ENCODE measurements around the gene MAP4K3. TPM values are rescaled to one million over a fixed set of nuclear protein-coding genes. Genes with fewer than 3 reads are reported as not detected.

MAP4K3 gene
- total and polyA plus RNA-seq, 2 donors (not counting 1 experiment from before 2014, with no cell fraction given): 1.3 to 28.3 TPM

DNA sequence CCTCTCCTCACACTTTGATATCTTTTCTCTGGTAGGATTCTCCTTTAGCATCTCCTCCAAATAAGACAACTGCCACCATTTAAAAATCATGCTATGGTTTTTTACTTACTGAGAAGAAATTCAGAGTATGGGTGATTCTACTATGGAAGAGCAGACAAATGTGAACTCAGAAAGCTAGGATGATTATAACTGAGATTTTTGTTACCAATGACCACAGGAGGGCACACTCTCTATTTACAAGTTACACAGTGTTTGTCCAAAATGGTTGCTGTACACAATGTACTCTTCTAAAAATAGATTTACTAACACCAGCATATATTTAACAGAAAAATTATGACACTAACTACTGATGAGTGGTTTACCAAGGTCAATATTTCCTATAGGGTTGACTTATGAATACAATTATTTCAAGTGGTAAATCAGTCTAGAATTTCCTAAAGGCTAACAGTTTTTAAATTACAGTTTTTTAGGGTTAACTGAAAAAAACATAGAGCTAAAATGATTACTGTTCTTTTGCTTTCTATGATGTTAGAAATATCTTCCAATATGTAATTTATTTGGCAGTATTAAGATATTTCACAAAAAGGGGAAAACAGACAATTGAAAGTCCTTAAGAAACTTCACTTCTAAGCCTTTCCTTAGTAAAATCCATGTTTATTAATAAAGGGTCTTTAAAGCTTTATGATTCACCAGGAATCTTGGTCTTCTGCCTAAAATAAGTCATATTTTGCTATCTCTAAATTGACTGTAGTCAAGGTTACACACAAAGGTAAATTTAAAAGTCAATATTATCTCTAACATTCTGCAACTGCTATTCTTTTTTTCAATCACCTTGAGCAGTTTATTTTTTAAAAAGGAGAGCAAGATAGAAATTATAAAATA lies 57.2 kb downstream of the MAP4K3 start:
- intact Hi-C loops (cut with micrococcal nuclease): loop anchor here (1.0 to 5.0 kb wide), 6 partner anchors 57 to 350 kb away; partner anchors contain the start of gene MAP4K3
- ChIA-PET POLR2A (no interaction called here), CTCF (interaction anchor here (0.8 to 10.4 kb wide), 25 partner anchors 9 to 433 kb away, joined by 3 to 162 read pairs (median 4); no protein-coding TSS in a partner anchor)
- H3K4me3 ChIP-seq (ENCODE audit: control extremely low read depth in 1 of 5, extremely low read depth in 1 of 5, insufficient read depth in 1 of 5, low read depth in 2 of 5, low read length in 4 of 5): no peak overlapping the region
- no peaks in the 10 kb centered on the region for H3K79me2 ChIP-seq (ENCODE audit: control insufficient read depth, insufficient read depth, low read length)
- no peaks in the 10 kb centered on the region for H3K27me3 ChIP-seq (replicated peaks in 1 of 4; ENCODE audit: control extremely low read depth in 1 of 4, control insufficient read depth in 3 of 4, insufficient read depth in 4 of 4, low read length in 3 of 4)
- Mint-ChIP-seq H3K9me3 (ENCODE audit: insufficient read depth) (peaks cover 2% of the 10 kb centered on the region), H3K27me3 (no peaks in the 10 kb centered on the region), H3K27ac (peak overlapping the region; percentile 56), H3K4me1 (peaks cover 20% of the 10 kb centered on the region), H3K4me3 (no peak overlapping the region)
- H2AFZ ChIP-seq (ENCODE audit: insufficient read depth, low read depth, low read length, poor library complexity, severe bottlenecking): no peak overlapping the region
- H3K27ac ChIP-seq (ENCODE audit: low read length in 2 of 2): no peak overlapping the region
- no peaks in the 10 kb centered on the region for H4K20me1 ChIP-seq (ENCODE audit: control insufficient read depth, insufficient read depth, low read length, poor library complexity, severe bottlenecking)
- H3K36me3 ChIP-seq (replicated peaks in 1 of 2; ENCODE audit: control extremely low read depth in 1 of 2, control insufficient read depth in 1 of 2, extremely low read depth in 1 of 2, insufficient read depth in 2 of 2, low read length in 1 of 2): peaks cover 0 to 4% of the 10 kb centered on the region in 2 experiments
- H3K4me1 ChIP-seq (ENCODE audit: control insufficient read depth in 2 of 2, insufficient read depth in 2 of 2, low read length in 2 of 2): peaks cover 9% of the 10 kb centered on the region in 2 donors
- peaks cover 0 to 2% (median 0%) of the 10 kb centered on the region in 3 donors for H3K9me3 ChIP-seq (ENCODE audit: control extremely low read depth in 1 of 3, control insufficient read depth in 2 of 3, insufficient read depth in 1 of 3, low read length in 2 of 3)
- DNase-seq (peak; percentile 63), ATAC-seq (ENCODE audit: low read depth) (peak; percentile 48)
- TF ChIP-seq, protein P1, sequence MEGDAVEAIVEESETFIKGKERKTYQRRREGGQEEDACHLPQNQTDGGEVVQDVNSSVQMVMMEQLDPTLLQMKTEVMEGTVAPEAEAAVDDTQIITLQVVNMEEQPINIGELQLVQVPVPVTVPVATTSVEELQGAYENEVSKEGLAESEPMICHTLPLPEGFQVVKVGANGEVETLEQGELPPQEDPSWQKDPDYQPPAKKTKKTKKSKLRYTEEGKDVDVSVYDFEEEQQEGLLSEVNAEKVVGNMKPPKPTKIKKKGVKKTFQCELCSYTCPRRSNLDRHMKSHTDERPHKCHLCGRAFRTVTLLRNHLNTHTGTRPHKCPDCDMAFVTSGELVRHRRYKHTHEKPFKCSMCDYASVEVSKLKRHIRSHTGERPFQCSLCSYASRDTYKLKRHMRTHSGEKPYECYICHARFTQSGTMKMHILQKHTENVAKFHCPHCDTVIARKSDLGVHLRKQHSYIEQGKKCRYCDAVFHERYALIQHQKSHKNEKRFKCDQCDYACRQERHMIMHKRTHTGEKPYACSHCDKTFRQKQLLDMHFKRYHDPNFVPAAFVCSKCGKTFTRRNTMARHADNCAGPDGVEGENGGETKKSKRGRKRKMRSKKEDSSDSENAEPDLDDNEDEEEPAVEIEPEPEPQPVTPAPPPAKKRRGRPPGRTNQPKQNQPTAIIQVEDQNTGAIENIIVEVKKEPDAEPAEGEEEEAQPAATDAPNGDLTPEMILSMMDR (IDR thresholded peaks at IDR 0.05): peak; percentile 76
- TF ChIP-seq EZH2 (IDR thresholded peaks at IDR 0.05; ENCODE audit: borderline replicate concordance, insufficient read depth, low read depth, low read length, poor library complexity, severe bottlenecking): no peak
- H3K9ac ChIP-seq (ENCODE audit: low read length): no peak overlapping the region
- no peak overlapping the region for H3K4me2 ChIP-seq (replicated peaks; ENCODE audit: low read depth, low read length, poor library complexity, severe bottlenecking)

DNA sequence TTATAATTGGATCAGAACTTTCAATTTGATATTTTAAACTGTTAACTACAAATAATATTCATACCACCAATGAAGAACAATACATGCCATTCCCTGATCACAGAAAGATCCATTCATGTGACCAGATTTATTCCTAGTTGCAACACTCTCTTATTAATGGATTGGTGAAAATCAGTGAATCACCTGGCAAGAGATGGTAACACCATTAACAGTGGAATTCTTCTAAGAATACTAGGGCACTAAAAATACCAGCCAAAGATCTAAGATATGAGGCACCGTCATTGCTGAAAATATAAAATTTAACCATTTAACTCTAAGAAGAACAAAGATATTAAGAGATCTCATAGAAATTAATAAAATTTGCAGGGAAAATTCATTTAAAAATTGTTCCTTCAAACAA lies 58.1 kb downstream of the MAP4K3 start:
- ATAC-seq (ENCODE audit: low read depth): no peak
- Histone ChIP-seq H3K9ac (ENCODE audit: low read length) (no peak overlapping the region), H3K4me3 (ENCODE audit: control extremely low read depth in 1 of 5, extremely low read depth in 1 of 5, insufficient read depth in 1 of 5, low read depth in 2 of 5, low read length in 4 of 5) (no peak overlapping the region), H2AFZ (ENCODE audit: insufficient read depth, low read depth, low read length, poor library complexity, severe bottlenecking) (no peak overlapping the region), H3K9me3 (ENCODE audit: control extremely low read depth in 1 of 3, control insufficient read depth in 2 of 3, insufficient read depth in 1 of 3, low read length in 2 of 3) (peaks cover 0 to 2% (median 0%) of the 10 kb centered on the region in 3 donors), H3K27me3 (replicated peaks in 1 of 4; ENCODE audit: control extremely low read depth in 1 of 4, control insufficient read depth in 3 of 4, insufficient read depth in 4 of 4, low read length in 3 of 4) (no peaks in the 10 kb centered on the region), H3K36me3 (replicated peaks in 1 of 2; ENCODE audit: control extremely low read depth in 1 of 2, control insufficient read depth in 1 of 2, extremely low read depth in 1 of 2, insufficient read depth in 2 of 2, low read length in 1 of 2) (peaks cover 0 to 4% of the 10 kb centered on the region in 2 experiments), H3K27ac (ENCODE audit: low read length in 2 of 2) (no peak overlapping the region), H3K79me2 (ENCODE audit: control insufficient read depth, insufficient read depth, low read length) (no peaks in the 10 kb centered on the region), H4K20me1 (ENCODE audit: control insufficient read depth, insufficient read depth, low read length, poor library complexity, severe bottlenecking) (no peaks in the 10 kb centered on the region), H3K4me1 (ENCODE audit: control insufficient read depth in 2 of 2, insufficient read depth in 2 of 2, low read length in 2 of 2) (peaks cover 9% of the 10 kb centered on the region in 2 donors), H3K4me2 (replicated peaks; ENCODE audit: low read depth, low read length, poor library complexity, severe bottlenecking) (no peak overlapping the region)
- no peaks in the 10 kb centered on the region for H3K27me3 Mint-ChIP-seq
- no peak for TF ChIP-seq EZH2 (IDR thresholded peaks at IDR 0.05; ENCODE audit: borderline replicate concordance, insufficient read depth, low read depth, low read length, poor library complexity, severe bottlenecking)
- TF ChIP-seq, protein P1 (IDR thresholded peaks at IDR 0.05): no peak
- H3K4me3 Mint-ChIP-seq: no peak overlapping the region
- intact Hi-C loops (cut with micrococcal nuclease): loop anchor here (1.0 to 5.0 kb wide), 6 partner anchors 58 to 351 kb away; partner anchors contain the start of gene MAP4K3
- peaks cover 20% of the 10 kb centered on the region for H3K4me1 Mint-ChIP-seq
- DNase-seq: no peak
- ChIA-PET POLR2A (no interaction called here), CTCF (interaction anchor here (0.8 to 10.4 kb wide), 21 partner anchors 10 to 432 kb away, joined by 3 to 162 read pairs (median 4); no protein-coding TSS in a partner anchor)
- peaks cover 2% of the 10 kb centered on the region for H3K9me3 Mint-ChIP-seq (ENCODE audit: insufficient read depth)
- H3K27ac Mint-ChIP-seq: no peak overlapping the region
- no CpG with 5 or more reads among the region's 1 CpG for WGBS (ENCODE audit: insufficient coverage)

All from B cell (primary cell).